HG03575 (cell line): ENCODE measurements around the gene SMG7.

Experiments used
- ATAC-seq: cut with Tn5 transposase; IDR thresholded peaks from one replicate; pipeline ENCODE4 v1.9.1; 2021; ENCODE audit not compliant: unreplicated experiment, insufficient number of reproducible peaks, low FRiP score; ENCODE audit errors: extremely low read depth

The SMG7 gene

GRCh38 chr1:183551924-183552323 lies 79.6 kb downstream of the SMG7 start:
- ATAC-seq = no peak

- no peak for ATAC-seq
Measured at GRCh38 chr1:183552441-183552840, 80.1 kb downstream of the SMG7 start.

GRCh38 chr1:183552891-183553290 lies 80.6 kb downstream of the SMG7 start:
- ATAC-seq = no peak

- ATAC-seq = no peak
Measured at GRCh38 chr1:183553331-183553730, 81.0 kb downstream of the SMG7 start.

- ATAC-seq = no peak
Measured at GRCh38 chr1:183553764-183554163, 81.5 kb downstream of the SMG7 start.

GRCh38 chr1:183554577-183554976 lies 82.3 kb downstream of the SMG7 start:
- no peak for ATAC-seq

- no peak for ATAC-seq
Measured at GRCh38 chr1:183559061-183559460, 86.8 kb downstream of the SMG7 start.

GRCh38 chr1:183562701-183563100 lies 90.4 kb downstream of the SMG7 start:
- no peak for ATAC-seq

- ATAC-seq = no peak
Measured at GRCh38 chr1:183565261-183565660, 93.0 kb downstream of the SMG7 start.

GRCh38 chr1:183566026-183566425 lies 93.7 kb downstream of the SMG7 start:
- no peak for ATAC-seq

GRCh38 chr1:183567584-183567983 lies 95.3 kb downstream of the SMG7 start:
- no peak for ATAC-seq

- no peak for ATAC-seq
Measured at GRCh38 chr1:183568176-183569021, 96.1 kb downstream of the SMG7 start.

- no peak for ATAC-seq
Measured at GRCh38 chr1:183569141-183569540, 96.8 kb downstream of the SMG7 start.

- no peak for ATAC-seq
Measured at GRCh38 chr1:183569801-183570200, 97.5 kb downstream of the SMG7 start.

- no peak for ATAC-seq
Measured at GRCh38 chr1:183570451-183570850, 98.2 kb downstream of the SMG7 start.

GRCh38 chr1:183571678-183572268 lies 99.5 kb downstream of the SMG7 start:
- no peak for ATAC-seq

- ATAC-seq = no peak
Measured at GRCh38 chr1:183572721-183573120, 100.4 kb downstream of the SMG7 start.

- no peak for ATAC-seq
Measured at GRCh38 chr1:183575606-183576005, 103.3 kb downstream of the SMG7 start.

- ATAC-seq = no peak
Measured at GRCh38 chr1:183576537-183576936, 104.2 kb downstream of the SMG7 start.

- no peak for ATAC-seq
Measured at GRCh38 chr1:183577897-183578465, 105.7 kb downstream of the SMG7 start.
